Embryonic facial prominence (tissue), 1 donor: ENCODE measurements around the gene GNAO1.

Experiments used
- DNase-seq: peaks from one replicate; pipeline ENCODE4 v3.0.0-alpha.2; 2016; ENCODE audit errors: extremely low spot score

Gene GNAO1

GRCh38 chr16:56191156-56191815 is at the start of gene GNAO1:
Gene GNAO1 (plus strand): TSS chr16:56191489. CDS start chr16:56192236, 747 bp downstream.
- DNase-seq: peak; percentile 36

GRCh38 chr16:56143666-56144065 is 47.6 kb upstream of the GNAO1 start:
- DNase-seq: no peak

GRCh38 chr16:56145369-56145768 is 45.9 kb upstream of the GNAO1 start:
- no peak for DNase-seq

- DNase-seq: no peak
These were observed 39.7 kb upstream of the GNAO1 start for GRCh38 chr16:56151621-56152020.

GRCh38 chr16:56161658-56162057 is 29.6 kb upstream of the GNAO1 start:
- DNase-seq: no peak

GRCh38 chr16:56163089-56163488 is 28.2 kb upstream of the GNAO1 start:
- DNase-seq: no peak

- no peak for DNase-seq
These were observed 27.4 kb upstream of the GNAO1 start for GRCh38 chr16:56163938-56164337.

- DNase-seq: no peak
These were observed 26.7 kb upstream of the GNAO1 start for GRCh38 chr16:56164636-56165035.

GRCh38 chr16:56174411-56174810 is 16.9 kb upstream of the GNAO1 start:
- no peak for DNase-seq

GRCh38 chr16:56181401-56181800 is 9.9 kb upstream of the GNAO1 start:
- DNase-seq: no peak

GRCh38 chr16:56183266-56183665 is 8.0 kb upstream of the GNAO1 start:
- DNase-seq: no peak

- no peak for DNase-seq
These were observed 1.1 kb upstream of the GNAO1 start for GRCh38 chr16:56190048-56190676.

- no peak for DNase-seq
These were observed 573 bp upstream of the GNAO1 start for GRCh38 chr16:56190677-56191155.

- DNase-seq: no peak
These were observed 746 bp downstream of the GNAO1 start for GRCh38 chr16:56191835-56192634.

- no peak for DNase-seq
These were observed 1.3 kb downstream of the GNAO1 start for GRCh38 chr16:56192635-56192945.

GRCh38 chr16:56192986-56193945 is 2.0 kb downstream of the GNAO1 start:
- no peak for DNase-seq

GRCh38 chr16:56193951-56194726 is 2.9 kb downstream of the GNAO1 start:
- DNase-seq: peak; percentile 64

- DNase-seq: no peak
These were observed 3.9 kb downstream of the GNAO1 start for GRCh38 chr16:56195151-56195550.

GRCh38 chr16:56196381-56196780 is 5.1 kb downstream of the GNAO1 start:
- DNase-seq: no peak

- no peak for DNase-seq
These were observed 6.1 kb downstream of the GNAO1 start for GRCh38 chr16:56197192-56197992.
